Testis (tissue), 2 donors: Measurements from ENCODE around the gene GNG13.

Experiments
- CTCF ChIP-seq, 3 experiments: fragments of 450-650 bp in 2 of 3; fragments of 200-600 bp in 1 of 3; sonication (generic) in 1 of 3; IDR thresholded peaks; one replicate each; pipeline ENCODE4 v1.5.1; 2016 to 2019; ENCODE audit warnings: antibody characterized with exemption in 3 of 3, mild to moderate bottlenecking in 2 of 3, moderate library complexity in 1 of 3
- POLR2A ChIP-seq: fragments of 450-650 bp; IDR thresholded peaks from one replicate; pipeline ENCODE4 v1.6.1; 2017; ENCODE audit warnings: antibody characterized with exemption, mild to moderate bottlenecking, moderate library complexity

- no peak for TF ChIP-seq POLR2A
- no peak for TF ChIP-seq CTCF (IDR thresholded peaks at IDR 0.05)
Measured at GRCh38 chr16:817001-817906, 16.7 kb upstream of the GNG13 start.
